Measurements from ENCODE around the gene ZNF496.
"Not testable (repeated sequence)": the region's sequence is repeated elsewhere in the genome, so short reads cannot be mapped to it uniquely, and the experiment has no call there.

The ZNF496 gene

DNA sequence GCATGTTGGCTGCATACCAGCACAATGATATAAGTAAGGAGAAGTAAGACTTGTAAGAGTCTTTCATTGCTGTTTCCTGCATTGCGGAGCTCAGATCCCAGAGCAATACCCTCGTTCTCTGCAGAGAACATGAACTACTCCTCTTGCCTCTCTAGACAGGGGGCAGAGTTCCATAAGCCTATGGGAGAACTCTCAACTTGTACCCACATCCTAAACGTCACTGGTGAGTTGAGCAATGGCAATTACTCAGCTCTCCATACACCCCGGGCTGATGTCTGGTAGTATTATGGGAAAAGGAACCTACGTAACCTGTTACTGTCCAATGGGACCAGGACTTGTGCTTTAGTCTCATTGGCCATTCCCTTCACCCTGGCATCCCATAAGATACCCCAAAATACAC, 27.3 kb upstream of the ZNF496 start:
- no peak for DNase-seq (ENCODE audit: low spot score)

DNA sequence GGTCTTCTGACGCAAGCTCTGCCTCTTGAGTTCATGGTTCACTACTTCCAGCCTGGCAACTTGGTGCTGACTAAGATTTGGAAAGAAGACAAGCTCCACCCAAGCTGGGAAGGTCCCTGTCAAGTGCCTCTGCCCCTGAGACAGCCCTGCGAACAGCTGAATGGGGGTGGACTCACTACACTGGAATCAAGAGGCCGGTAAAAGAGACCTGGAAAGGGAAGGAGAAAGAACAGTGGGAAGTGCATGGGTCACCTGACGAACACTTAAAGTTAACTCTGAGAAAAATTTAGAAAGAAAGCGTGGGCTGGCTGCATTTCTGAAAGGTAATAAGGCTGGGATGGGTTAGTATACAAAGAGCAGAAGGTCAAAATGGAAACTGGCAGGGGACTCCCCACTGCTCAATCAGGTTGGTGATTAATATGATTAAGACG, 26.1 kb upstream of the ZNF496 start:
- no peak for DNase-seq (ENCODE audit: low spot score)

DNA sequence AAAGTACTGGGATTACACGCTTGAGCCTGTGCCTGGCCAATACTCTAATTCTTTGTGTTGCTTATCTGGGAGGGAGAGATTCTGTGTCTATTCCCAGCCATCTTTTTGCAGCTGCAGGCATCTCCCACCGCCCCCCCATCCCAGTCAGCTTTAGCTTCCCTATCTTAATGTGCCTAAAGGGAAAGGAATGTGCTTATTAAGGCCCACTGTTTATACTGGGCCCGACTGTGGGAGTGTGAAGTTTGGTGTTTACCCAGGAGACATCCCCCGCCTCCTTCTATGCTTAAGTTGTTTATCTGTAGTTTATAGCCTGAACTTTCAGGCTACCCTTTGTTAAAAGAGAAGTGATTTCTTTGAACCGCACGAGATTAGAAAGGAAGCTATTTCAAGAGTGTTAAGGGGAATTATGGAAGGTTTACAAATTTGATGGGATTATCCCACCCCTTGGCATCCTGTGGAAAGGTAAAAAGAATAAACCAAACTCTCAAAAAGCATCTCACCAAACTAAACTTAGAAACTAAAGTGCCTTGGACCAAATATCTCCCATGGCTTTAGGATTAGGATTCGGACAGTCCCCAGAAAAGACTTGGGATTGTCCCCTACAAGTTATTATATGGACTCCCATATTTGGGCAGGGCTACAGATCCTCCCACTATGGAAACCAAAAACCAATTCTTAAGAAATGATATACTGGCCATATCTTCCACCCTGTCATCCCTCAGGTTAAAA, 25.5 kb upstream of the ZNF496 start:
- DNase-seq (ENCODE audit: low spot score): no peak

DNA sequence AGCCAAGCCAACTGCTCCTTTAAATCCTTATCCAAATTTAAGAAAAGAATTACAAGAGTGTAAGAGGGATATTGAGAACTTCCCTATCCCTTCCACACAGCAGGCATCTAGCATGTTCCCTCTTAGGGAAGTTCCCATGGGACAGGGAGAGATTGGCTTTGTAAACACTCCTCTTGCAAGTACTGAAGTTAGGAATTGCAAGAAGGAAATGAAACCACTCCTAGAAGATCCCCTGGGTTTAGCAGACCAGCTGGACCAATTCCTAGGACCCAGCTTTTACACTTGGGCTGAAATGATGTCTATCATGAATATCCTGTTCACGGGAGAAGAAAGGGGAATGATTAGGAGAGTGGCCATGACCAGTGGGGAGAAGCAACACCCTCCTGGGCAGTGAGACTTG, 23.5 kb upstream of the ZNF496 start:
- DNase-seq (ENCODE audit: low spot score): not testable (repeated sequence)

DNA sequence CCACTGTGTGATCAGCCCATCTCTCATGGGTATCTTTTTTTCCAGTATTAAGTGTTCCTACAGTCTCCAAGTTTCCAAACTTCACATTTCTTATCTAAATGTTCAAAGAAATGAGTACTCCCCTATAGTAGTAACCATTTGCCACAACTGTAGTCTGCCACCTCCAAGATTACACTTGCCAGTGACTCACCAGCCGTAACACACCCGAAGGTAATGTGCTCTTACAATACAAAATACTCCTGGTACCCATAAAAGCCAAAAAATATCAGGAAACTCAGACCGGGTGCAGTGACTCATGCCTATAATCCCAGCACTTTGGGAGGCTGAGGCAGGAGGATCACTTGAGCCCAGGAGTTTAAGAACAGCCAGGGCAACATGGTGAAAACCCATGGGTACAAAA, 20.5 kb upstream of the ZNF496 start:
- DNase-seq (ENCODE audit: low spot score): no peak

DNA sequence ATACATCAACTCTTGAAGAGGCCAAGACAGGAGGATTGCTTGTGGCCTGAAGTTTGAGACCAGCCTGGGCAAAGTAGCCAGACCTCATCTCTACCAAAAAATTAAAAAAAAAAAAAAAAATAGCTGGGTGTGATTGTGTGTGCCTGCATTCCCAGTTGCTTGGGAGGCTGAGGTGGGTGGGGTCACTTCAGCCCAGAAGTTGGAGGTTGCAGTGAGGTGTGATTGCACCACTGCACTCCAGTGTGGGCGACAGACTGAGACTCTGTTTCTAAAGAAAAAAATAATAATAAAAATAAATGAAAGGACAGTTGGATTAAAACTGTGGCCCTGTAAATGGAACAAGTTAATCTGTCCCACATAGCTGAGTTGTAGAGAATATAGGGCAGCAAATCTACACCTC, 18.9 kb upstream of the ZNF496 start:
- DNase-seq (ENCODE audit: low spot score): no peak

DNA sequence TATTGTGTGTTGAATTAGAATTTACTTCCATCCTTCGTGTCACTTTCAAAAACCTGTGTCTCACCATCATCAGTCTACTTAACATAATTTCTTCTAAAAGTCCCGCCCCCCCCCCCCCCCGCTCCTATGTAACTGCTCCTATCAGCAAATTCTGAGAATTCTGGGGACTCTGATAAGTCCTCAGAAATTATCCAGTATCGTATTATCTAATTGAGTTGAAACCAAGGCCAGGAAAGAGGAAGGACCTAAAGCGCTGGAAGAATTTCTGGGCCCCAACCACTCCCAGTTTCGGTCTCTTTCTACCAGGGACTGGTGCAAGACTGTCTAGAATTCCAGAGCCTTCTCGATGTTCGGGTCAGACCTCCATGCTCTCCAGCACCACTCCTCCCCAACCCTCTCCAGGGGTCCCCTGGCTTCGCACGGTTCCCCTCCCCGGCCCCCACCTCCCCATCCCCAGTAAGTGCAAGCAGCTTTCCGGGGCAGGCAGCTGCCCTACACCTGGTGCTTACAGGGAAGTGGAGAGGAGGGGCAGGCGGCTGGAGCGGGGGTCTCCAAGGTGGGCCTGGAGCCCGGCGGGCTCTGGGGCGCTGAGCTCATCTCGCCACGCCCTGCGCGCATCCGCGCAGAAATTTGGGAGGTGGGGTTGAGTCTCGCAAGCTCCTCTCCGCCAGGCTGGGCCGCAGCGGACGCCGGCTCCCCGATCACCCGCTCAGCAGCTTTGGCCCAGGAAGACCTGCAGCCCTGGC, 16.0 kb upstream of the ZNF496 start:
- DNase-seq (ENCODE audit: low spot score): peak; percentile 43

DNA sequence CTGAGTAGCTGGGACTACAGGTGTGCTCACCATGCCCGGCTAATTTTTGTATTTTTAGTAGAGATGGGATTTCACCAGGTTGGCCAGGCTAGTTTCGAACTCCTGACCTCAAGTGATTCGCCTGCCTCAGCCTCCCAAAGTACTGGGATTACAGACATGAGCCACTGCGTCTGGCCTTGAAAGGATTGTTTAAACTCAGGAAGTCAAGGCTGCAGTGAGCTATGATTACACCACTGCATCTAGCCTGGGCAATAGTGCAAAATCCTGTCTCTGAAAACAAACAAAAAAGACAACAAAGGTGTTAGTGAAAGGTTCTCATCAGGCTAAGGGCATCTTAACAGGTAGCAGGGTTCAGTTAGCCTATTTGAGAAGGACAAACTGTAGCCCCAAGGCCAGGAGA, 14.2 kb upstream of the ZNF496 start:
- DNase-seq (ENCODE audit: low spot score): no peak

DNA sequence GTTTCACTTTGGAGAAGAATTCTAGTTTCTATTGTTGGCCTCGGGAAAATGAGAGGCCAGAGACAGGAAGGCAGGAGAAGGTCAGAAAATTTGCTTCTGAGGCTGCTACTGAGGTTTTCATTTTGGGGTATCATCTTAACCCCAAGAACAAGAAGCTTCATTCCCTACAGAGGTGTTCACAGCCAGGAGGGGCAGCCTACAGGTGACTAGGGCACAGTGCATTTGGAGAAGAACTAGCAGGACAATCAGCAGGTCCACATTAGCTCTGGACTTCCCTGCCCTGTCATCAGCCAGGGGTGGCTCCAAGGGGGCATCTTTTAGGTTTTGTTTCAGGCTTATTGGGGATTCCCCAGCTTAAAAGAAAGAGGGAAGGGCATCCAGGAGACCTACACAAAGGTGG, 12.1 kb upstream of the ZNF496 start:
- DNase-seq (ENCODE audit: low spot score): no peak

DNA sequence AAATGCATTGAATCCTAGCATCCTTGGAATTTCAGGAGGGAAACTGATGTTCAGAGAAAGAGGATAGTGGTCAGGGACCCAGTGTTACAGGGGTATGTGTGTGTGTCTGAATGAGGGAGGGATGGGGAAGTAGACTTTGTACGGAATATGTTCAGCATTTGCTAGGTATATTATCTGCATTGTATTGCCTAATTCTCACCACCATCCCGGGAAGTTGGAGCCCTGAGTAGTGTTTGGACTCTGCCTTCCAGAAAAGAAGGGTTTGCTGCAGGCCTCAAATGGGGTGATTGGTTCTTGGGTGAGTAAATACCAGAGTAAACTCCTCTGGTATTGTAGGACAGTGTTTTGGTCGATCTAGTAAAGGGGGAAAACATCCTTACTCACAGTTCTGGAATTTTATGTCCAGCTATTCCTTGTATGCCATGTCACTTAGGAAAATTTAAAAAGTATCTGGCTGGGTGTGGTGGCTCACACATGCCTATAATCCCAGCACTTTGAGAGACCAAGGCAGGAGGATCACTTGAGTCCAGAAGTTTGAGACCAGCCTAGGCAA, 7.1 kb upstream of the ZNF496 start:
- DNase-seq (ENCODE audit: low spot score): peak; percentile 62

DNA sequence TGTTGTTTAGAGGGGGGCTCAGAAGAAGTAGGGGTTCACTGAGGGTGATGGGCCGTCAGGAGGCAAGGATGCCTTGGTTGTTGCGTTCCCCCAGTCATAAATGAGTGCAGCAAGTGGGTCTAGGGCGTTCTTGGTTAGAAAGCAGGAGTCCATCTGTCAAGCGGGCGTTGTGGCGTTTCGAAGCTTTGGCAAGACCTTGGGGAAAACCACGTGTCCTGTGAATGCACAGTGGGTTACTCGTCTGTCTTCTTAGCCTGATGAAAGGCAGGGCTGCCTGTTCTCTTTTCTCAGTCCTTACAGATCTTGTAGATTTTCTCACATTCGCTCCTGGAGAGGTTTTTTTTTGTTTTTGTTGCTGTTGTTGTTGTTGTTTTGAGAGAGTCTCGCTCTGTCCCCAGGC, 6.3 kb upstream of the ZNF496 start:
- no peak for DNase-seq (ENCODE audit: low spot score)

DNA sequence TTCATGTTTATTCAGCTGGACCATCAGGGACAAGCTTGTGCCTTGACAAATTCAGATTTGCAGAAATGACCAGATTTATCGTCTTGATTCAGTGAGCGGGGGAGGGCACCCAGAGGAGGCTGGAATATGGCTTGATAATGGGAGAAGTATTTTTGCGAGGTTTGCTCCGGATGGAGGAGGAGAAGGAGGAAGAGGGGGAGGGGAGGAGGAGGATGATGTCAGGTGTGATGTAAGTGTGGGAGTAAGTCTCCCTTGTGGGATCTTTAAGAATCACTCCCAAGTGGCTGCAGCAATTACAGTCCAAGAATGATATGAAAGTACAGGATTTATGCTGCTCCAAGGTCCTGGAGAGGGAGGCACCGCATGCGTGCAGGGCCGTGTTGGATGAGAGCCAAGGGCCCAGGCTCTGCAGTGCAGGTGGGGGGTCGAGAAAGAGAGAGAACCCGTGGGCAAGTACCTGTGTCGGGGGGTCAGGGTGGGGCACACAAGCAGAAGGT, 5.6 kb upstream of the ZNF496 start:
- DNase-seq (ENCODE audit: low spot score): no peak

DNA sequence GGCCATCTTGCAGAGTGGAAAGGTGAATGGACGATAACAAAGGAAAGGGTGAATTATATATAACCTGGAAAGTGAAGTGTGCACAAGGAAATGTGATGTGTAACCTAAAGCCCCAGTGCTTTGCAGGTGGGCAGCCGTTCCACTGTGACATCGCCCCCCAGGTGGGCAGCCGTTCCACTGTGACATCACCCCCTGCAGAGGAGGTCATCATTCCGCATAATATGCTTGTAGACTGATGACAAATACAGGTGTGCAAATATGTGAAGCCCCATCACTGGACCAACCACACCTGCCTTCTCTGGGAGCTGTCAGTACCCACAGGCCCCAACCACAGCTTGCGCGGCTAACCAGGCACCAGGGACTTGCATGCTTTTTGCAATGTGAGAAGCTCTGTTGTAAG, 4.7 kb upstream of the ZNF496 start:
- no peak for DNase-seq (ENCODE audit: low spot score)

DNA sequence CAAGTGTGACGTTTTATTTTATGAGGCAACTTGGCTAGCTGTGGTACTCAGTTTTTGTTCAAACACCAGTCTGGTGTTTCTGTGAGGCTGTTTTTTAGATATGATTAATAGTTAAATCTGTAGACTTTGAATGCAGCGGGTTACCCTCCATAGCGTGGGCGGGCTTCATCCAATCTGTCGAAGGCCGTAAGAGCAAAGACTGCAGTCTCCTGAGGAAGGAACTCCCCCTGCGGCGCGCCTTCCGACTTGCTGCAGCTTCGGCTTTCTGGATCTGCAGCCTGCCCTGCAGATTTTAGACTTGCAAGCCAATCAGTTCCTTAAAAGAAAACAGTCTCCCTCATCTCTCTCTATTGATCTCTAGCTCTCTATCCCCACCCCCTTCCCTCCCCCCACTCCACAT, 4.2 kb upstream of the ZNF496 start:
- DNase-seq (ENCODE audit: low spot score): no peak

DNA sequence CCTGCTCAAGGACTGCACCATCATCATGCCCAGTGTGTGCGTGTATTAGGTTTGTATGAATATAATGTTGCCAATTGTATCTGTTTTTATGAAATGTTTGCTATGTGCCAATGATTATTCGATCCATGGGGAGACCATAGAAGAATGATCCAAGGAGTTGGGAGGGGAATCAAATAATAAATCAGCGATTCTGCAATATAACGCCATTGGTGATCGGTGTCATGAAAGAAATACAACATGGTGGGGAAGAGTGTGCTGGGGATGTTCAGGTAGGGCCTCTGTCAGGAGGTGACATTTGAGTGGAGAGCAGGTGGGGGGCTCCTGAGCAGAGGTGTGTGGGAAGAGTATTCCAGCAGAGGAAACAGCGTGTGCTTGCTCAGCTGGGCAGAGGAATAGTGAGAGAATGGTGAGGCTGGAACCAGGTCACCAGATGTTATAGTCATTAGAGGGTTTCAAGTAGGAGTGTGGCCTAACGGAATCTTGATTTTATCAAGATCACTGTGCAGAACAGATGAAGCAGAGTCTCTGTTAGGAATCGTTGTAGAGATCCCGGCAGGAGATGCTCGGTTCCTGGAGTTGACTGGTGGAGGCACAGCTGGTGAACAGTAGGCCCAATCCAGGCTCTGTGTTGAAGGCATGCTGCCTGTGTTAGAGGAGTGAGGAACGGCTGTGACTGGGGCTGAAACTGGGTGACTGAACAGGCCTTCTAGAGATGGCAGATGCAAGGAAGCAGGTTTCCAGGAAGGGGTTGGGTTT, 2.9 kb upstream of the ZNF496 start:
- DNase-seq (ENCODE audit: low spot score): no peak

DNA sequence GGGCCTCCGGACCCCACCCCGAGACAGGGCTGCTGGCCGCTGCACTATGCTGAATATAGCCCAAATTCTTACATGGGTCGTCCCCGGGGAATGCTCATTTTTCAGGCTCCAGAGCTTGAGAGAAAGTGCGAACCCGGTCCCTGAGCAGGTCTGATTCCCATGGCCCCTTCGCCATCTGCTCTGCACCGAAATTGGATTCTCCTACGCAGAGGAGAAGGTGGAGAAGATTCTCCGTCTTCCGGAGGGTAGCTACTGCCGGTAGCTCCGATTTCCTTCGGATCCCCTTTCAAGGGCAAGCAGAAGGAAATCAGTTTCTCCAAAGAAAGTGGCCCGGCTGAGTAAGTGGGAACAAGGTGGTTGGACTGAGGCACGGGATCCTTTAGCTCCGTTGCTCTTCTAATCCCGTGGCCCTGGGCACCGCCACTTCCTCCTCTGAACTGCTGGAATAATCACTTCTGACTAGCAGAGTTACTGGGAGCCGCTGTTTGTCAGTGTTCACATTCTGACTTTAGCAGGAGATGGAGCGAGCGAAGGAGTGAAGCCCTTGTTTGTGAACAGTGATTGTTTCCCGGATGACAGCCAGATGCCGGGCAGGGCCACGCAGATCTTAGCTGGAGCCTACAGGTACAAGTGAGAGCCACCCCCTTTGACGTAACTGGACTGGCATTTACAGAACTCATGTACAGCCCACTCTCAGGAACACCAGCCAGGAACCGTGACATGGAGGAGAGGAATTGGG, 1.1 kb upstream of the ZNF496 start:
- DNase-seq (ENCODE audit: low spot score): peak; percentile 36

DNA sequence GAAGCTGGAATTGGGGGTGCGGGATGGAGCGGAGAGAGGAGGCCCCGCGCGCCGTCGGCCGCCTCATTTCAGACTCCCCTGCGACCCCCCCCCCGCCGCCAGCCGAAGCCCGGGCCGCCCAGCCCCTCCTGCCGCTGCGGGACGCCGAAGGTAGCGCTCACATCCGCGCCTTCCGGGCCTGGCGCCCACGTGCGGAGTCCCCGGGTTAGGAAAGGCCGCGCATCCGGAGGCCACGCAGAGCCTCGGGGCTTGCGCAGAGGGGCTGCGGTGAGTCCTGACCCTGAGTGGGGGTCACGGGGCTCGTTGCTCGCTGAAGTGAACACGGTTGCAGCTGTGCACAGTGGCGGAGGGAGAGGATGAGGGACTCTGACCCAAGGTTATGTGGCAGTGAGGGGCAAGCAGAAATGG, 552 bp upstream of the ZNF496 start:
- DNase-seq (ENCODE audit: low spot score): peak; percentile 66

DNA sequence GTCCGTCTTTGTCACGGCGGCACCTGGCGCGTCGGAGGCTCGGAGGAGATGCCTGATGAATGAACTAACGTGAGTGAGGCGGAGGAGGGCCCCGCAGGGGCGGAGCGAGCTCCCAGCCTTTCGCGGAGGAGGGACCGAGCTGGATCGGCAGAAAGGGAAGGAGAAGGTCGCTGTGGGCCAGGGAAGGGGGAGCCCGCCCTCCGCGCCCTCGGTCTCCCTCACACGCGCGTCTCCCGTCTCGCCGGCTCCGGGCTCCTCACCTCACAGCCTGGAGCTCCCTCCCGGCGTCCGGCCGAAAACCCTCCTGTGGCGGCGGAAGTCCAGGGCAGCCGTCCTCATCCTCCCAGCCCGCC, 519 bp downstream of the ZNF496 start:
- DNase-seq (ENCODE audit: low spot score): peak; percentile 93

DNA sequence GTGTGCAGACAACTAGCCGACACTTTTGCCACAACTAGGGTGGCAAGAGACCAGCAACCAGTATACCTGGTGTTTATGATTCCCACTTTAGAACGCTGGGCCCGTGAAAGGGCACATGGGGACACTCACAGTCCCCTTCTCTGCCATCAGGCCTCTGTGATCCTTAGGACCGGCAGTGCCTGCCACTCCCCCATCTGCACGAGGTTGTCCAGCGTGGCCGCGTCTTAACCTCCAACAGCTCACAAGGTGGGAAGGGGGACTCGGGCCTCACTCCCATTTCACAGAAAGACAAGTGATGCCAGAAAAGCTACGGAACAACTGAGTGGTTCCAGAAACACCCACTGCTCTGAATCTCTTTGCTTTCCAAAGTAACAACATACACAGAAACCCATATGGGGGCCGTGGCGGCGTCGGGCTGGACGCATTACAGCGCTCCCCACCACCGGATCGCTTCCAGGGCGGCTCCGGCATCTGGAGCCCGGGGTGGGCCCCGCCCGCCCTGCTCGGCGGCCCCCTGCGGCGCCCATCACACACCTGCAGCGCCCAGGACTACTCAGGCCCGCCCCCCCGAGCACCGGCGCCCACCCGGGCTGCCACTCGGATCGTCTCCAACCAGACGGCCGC, 1.0 kb downstream of the ZNF496 start:
- DNase-seq (ENCODE audit: low spot score): no peak

DNA sequence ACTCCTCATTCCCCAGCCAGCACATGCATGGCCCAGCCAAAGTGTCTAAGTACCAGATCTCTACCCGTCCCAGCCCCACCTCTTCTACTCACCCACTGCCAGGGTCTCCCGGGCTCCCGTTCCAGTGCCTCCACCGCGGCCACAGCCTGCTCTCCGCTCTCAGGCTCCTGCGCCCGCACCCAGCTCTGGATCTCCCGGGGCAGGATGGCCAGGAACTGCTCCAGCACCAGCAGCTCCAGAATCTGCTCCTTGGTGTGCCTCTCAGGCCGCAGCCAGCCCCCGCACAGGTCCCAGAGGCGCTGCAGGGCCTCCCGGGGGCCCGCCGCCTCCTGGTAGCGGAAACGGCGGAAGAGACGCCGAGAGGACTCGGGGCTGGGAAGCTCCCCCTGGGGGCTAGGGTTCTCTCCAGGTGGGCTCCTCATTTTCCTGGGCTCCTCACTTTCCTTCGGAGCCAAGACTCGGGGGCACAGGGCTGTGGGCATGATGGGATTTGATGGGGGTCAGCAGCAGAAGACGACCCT, 2.5 kb downstream of the ZNF496 start:
- DNase-seq (ENCODE audit: low spot score): no peak

DNA sequence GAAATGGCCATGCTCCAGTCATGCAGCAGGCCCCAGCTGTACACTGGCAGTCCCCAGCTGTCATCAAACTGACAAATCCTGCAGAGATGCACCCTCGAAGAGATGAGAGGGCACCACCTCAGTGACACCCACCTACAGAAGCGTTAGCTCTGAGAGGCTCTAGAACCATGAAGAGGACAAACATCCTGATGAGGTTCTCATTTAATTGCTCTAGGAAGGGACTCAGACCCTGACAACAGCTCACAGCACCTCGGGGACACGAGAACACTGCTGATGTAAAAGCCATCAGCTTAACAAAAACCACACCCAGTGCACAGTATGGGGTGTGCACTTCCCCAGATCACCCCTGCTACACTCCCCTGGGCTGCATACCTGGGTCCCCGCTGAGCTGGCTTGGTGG, 3.4 kb downstream of the ZNF496 start:
- DNase-seq (ENCODE audit: low spot score): no peak
